H1 (cell line): ENCODE data around the gene ST8SIA4. TPM values are rescaled to one million over a fixed set of nuclear protein-coding genes. Genes with fewer than 3 reads are reported as not detected.

Experiments
- CTCF ChIA-PET: fragments of 300-600 bp; sonication (Branson Sonifier 250); formaldehyde crosslinking; loops from one replicate; lab custom pipeline; 2021; ENCODE audit not compliant: partially characterized antibody; lab: Charles Lee
- POLR2A ChIA-PET: fragments of 300-600 bp; sonication (Branson Sonifier 250); formaldehyde crosslinking; loops from one replicate; lab custom pipeline; 2021; ENCODE audit warnings: inconsistent platforms; ENCODE audit not compliant: partially characterized antibody; lab: Charles Lee
- DNase-seq, 2 experiments: peaks; one replicate each; pipeline versions ENCODE4 v3.0.0 to v3.0.0-alpha.2; 2010 to 2022; ENCODE audit warnings: low spot score in 2 of 2, low read depth in 1 of 2, mixed read lengths in 1 of 2
- FAIRE-seq: peaks from 2 replicates; lab custom pipeline; 2011; peaks lifted over from hg19 to GRCh38; lab: Jason Lieb, UNC
- H2AFZ ChIP-seq: 2 replicates; pipeline ENCODE4 v1.8.1; 2012; ENCODE audit warnings: low read length, inconsistent platforms
- H2AK5ac ChIP-seq: 2 replicates; pipeline ENCODE4 v1.6.1; 2013; ENCODE audit warnings: low read depth, low read length
- H2BK120ac ChIP-seq: replicated peaks from 2 replicates; pipeline ENCODE3; 2013; ENCODE audit warnings: low read depth, low read length, inconsistent platforms
- H2BK12ac ChIP-seq: 2 replicates; pipeline ENCODE4 v1.6.1; 2013; ENCODE audit warnings: low read depth, low read length
- H2BK15ac ChIP-seq: 2 replicates; pipeline ENCODE4 v1.6.1; 2013; ENCODE audit warnings: low read length
- H2BK20ac ChIP-seq: 2 replicates; pipeline ENCODE4 v1.6.1; 2013; ENCODE audit warnings: low read length
- H2BK5ac ChIP-seq: 2 replicates; pipeline ENCODE4 v1.6.1; 2013; ENCODE audit warnings: low read depth, low read length
- H3K14ac ChIP-seq: 2 replicates; pipeline ENCODE4 v1.6.1; 2013; ENCODE audit warnings: inconsistent platforms; ENCODE audit not compliant: insufficient read length
- H3K18ac ChIP-seq: 2 replicates; pipeline ENCODE4 v1.6.1; 2013; ENCODE audit warnings: low read length; ENCODE audit errors: extremely low read depth
- H3K23ac ChIP-seq: 2 replicates; pipeline ENCODE4 v1.6.1; 2013; ENCODE audit warnings: inconsistent platforms; ENCODE audit not compliant: insufficient read length
- H3K23me2 ChIP-seq: 2 replicates; pipeline ENCODE4 v1.6.1; 2013; ENCODE audit warnings: low read depth, low read length
- H3K27ac ChIP-seq: 2 replicates; pipeline ENCODE4 v1.6.1; 2011; ENCODE audit warnings: low read depth, low read length, inconsistent platforms
- H3K27me3 ChIP-seq, 4 experiments: replicated peaks in 1 of 4; 1 replicate in 1 of 4; 2 replicates in 3 of 4; pipeline versions ENCODE4 v1.6.1 to v1.8.1; 2011 to 2013; ENCODE audit warnings: low read length in 3 of 4, mild to moderate bottlenecking in 3 of 4, inconsistent platforms in 2 of 4, mixed read lengths in 2 of 4, moderate library complexity in 1 of 4; ENCODE audit not compliant: control insufficient read depth in 3 of 4, insufficient read depth in 3 of 4; ENCODE audit errors: extremely low read depth in 1 of 4
- H3K36me3 ChIP-seq, 4 experiments: 2 replicates each; pipeline versions ENCODE4 v1.6.1 to v1.8.1; 2011 to 2013; ENCODE audit warnings: mild to moderate bottlenecking in 4 of 4, low read length in 3 of 4, moderate library complexity in 2 of 4, control low read depth in 1 of 4, inconsistent platforms in 1 of 4; ENCODE audit not compliant: insufficient read depth in 4 of 4, control insufficient read depth in 2 of 4
- H3K4ac ChIP-seq: replicated peaks from 2 replicates; pipeline ENCODE3; 2013; ENCODE audit warnings: low read length, low read depth, mixed read lengths, inconsistent platforms; ENCODE audit not compliant: insufficient read length
- H3K4me1 ChIP-seq, 4 experiments: replicated peaks in 1 of 4; 1 replicate in 1 of 4; 2 replicates in 3 of 4; pipeline versions ENCODE4 v1.6.1 to v1.8.1; 2011 to 2013; ENCODE audit warnings: low read length in 3 of 4, inconsistent platforms in 2 of 4, mixed read lengths in 1 of 4; ENCODE audit not compliant: insufficient read depth in 4 of 4, control insufficient read depth in 3 of 4
- H3K4me2 ChIP-seq, 2 experiments: 2 replicates each; pipeline versions ENCODE4 v1.6.1 to v1.8.1; 2011 to 2013; ENCODE audit warnings: low read depth in 2 of 2, low read length in 2 of 2, control low read depth in 1 of 2, inconsistent platforms in 1 of 2, mild to moderate bottlenecking in 1 of 2; ENCODE audit not compliant: insufficient read depth in 1 of 2
- H3K4me3 ChIP-seq, 4 experiments: fragments of 200-600, 300-600 bp in 1 of 4; sonication (generic), shearing (Covaris generic), sonication (Bioruptor Twin) in 1 of 4; 2 replicates each; pipeline versions ENCODE4 v1.5.1 to v1.8.1; 2011 to 2016; ENCODE audit warnings: low read length in 4 of 4, low read depth in 3 of 4, control low read depth in 2 of 4, inconsistent platforms in 2 of 4, mild to moderate bottlenecking in 2 of 4, mixed read lengths in 1 of 4, moderate library complexity in 1 of 4; ENCODE audit not compliant: insufficient read depth in 2 of 4; ENCODE audit errors: extremely low read depth in 1 of 4
- H3K56ac ChIP-seq: replicated peaks from 2 replicates; pipeline ENCODE3; 2013; ENCODE audit warnings: low read depth, mild to moderate bottlenecking, mixed read lengths, low read length, inconsistent platforms; ENCODE audit not compliant: insufficient read length
- H3K79me1 ChIP-seq: 2 replicates; pipeline ENCODE4 v1.6.1; 2013; ENCODE audit warnings: low read depth, low read length, control low read depth
- H3K79me2 ChIP-seq, 2 experiments: 2 replicates each; pipeline versions ENCODE4 v1.6.1 to v1.8.1; 2012 to 2013; ENCODE audit warnings: low read length in 2 of 2, mild to moderate bottlenecking in 2 of 2, inconsistent platforms in 1 of 2; ENCODE audit not compliant: insufficient read depth in 2 of 2, control insufficient read depth in 1 of 2
- H3K9ac ChIP-seq, 4 experiments: replicated peaks in 1 of 4; 1 replicate in 1 of 4; 2 replicates in 3 of 4; pipeline versions ENCODE4 v1.6.1 to v1.8.1; 2011 to 2013; ENCODE audit warnings: low read depth in 3 of 4, low read length in 3 of 4, control low read depth in 2 of 4, mild to moderate bottlenecking in 2 of 4, moderate library complexity in 2 of 4, inconsistent platforms in 1 of 4; ENCODE audit errors: extremely low read depth in 1 of 4
- H3K9me3 ChIP-seq, 2 experiments: 2 replicates each; pipeline versions ENCODE4 v1.6.1 to v1.8.1; 2012 to 2013; ENCODE audit warnings: mild to moderate bottlenecking in 2 of 2, moderate library complexity in 2 of 2, control low read depth in 1 of 2, inconsistent platforms in 1 of 2, low read depth in 1 of 2, low read length in 1 of 2, mixed read lengths in 1 of 2; ENCODE audit not compliant: insufficient read depth in 2 of 2
- H4K20me1 ChIP-seq, 2 experiments: replicated peaks in 1 of 2; 2 replicates each; pipeline versions ENCODE3 to v1.8.1; 2011 to 2013; ENCODE audit warnings: inconsistent platforms in 2 of 2, low read length in 2 of 2, mild to moderate bottlenecking in 1 of 2; ENCODE audit not compliant: insufficient read depth in 2 of 2, control insufficient read depth in 1 of 2
- H4K5ac ChIP-seq: 2 replicates; pipeline ENCODE4 v1.6.1; 2013; ENCODE audit warnings: low read length, low read depth, mixed read lengths, inconsistent platforms; ENCODE audit not compliant: insufficient read length
- H4K8ac ChIP-seq: 2 replicates; pipeline ENCODE4 v1.8.0; 2013; ENCODE audit warnings: mild to moderate bottlenecking, moderate library complexity, low read length, inconsistent platforms; ENCODE audit not compliant: insufficient read depth; ENCODE audit errors: extremely low read depth
- H4K91ac ChIP-seq: replicated peaks from 2 replicates; pipeline ENCODE3; 2013; ENCODE audit warnings: low read length, mixed read lengths, inconsistent platforms; ENCODE audit not compliant: insufficient read length
- CHD1 ChIP-seq: IDR thresholded peaks from 2 replicates; pipeline ENCODE4 v1.6.1; 2012; ENCODE audit warnings: low read depth, low read length, improper control_type of control experiment
- CTBP2 ChIP-seq: IDR thresholded peaks from 2 replicates; pipeline ENCODE4 v1.7.0; 2011; ENCODE audit warnings: borderline replicate concordance, mild to moderate bottlenecking, moderate library complexity, mixed read lengths, low read length; ENCODE audit not compliant: insufficient read depth, insufficient read length
- CTCF ChIP-seq, 3 experiments: IDR thresholded peaks; 1 replicate in 2 of 3; 2 replicates in 1 of 3; pipeline versions ENCODE4 v1.5.1 to v1.6.1; 2011; ENCODE audit warnings: low read length in 3 of 3, mild to moderate bottlenecking in 3 of 3, inconsistent platforms in 2 of 3, low read depth in 1 of 3, moderate library complexity in 1 of 3; ENCODE audit not compliant: insufficient read depth in 1 of 3; ENCODE audit errors: control extremely low read depth in 1 of 3
- FOSL1 ChIP-seq: IDR thresholded peaks from 2 replicates; pipeline ENCODE4 v1.6.1; 2011; ENCODE audit warnings: mild to moderate bottlenecking, low read depth, low read length, moderate library complexity; ENCODE audit not compliant: insufficient read depth
- KDM5A ChIP-seq: fragments of 200-600 bp; IDR thresholded peaks from 2 replicates; pipeline ENCODE4 v1.7.1; 2012; ENCODE audit warnings: mild to moderate bottlenecking, low read length, inconsistent platforms, mixed read lengths
- MAFK ChIP-seq: IDR thresholded peaks from 2 replicates; pipeline ENCODE4 v1.6.1; 2012; ENCODE audit warnings: low read depth, mild to moderate bottlenecking, improper control_type of control experiment, low read length
- RAD21 ChIP-seq, 2 experiments: IDR thresholded peaks in 1 of 2; conservative IDR thresholded peaks in 1 of 2; 2 replicates each; pipeline ENCODE4 v1.6.1; 2011; ENCODE audit warnings: low read depth in 2 of 2, low read length in 2 of 2, improper control_type of control experiment in 1 of 2, inconsistent platforms in 1 of 2, mild to moderate bottlenecking in 1 of 2, moderate library complexity in 1 of 2
- SIX5 ChIP-seq: IDR thresholded peaks from 2 replicates; pipeline ENCODE4 v1.6.1; 2011; ENCODE audit warnings: mild to moderate bottlenecking, low read depth, low read length
- SP2 ChIP-seq: IDR thresholded peaks from 2 replicates; pipeline ENCODE4 v1.6.1; 2012; ENCODE audit warnings: mild to moderate bottlenecking, low read length, inconsistent platforms
- WGBS, 2 experiments: shearing (Covaris generic) in 1 of 2; methylation state at CpG; one replicate each; pipeline versions ENCODE4 v1.1.6 to v1.1.7; 2013 to 2015; ENCODE audit warnings: low lambda C conversion rate in 2 of 2, mixed read lengths in 2 of 2, inconsistent platforms in 1 of 2, low coverage in 1 of 2, missing lambda C conversion rate in 1 of 2; ENCODE audit not compliant: insufficient replicate concordance in 2 of 2, insufficient coverage in 1 of 2, insufficient read length in 1 of 2; ENCODE audit errors: extremely low coverage in 1 of 2, missing lambda C conversion rate in 1 of 2; 5-methylcytosine and 5-hydroxymethylcytosine counted together
- polyA plus RNA-seq, 7 experiments: library from polyadenylated mRNA; depleted of rRNA in 3 of 7; stranded (reverse) in 5 of 7; unstranded in 2 of 7; fragments of >200 nt in 5 of 7; fragments of 200-250 nt in 2 of 7; gene quantifications; 1 replicate in 5 of 7; 2 replicates in 1 of 7; 4 replicates in 1 of 7; pipeline versions ENCODE4 v1.2.1 to v1.2.3, GENCODE V29; 2011 to 2013; ENCODE audit warnings: missing spikeins in 2 of 7, mixed read lengths in 2 of 7
- total RNA-seq: library from RNA; stranded (reverse); fragmentation: NEBNext Ultra II Directional; extraction: Animal tissue kit (Norgen Biotek cat#: 25700); gene quantifications from 2 replicates; pipeline ENCODE4 v1.2.1, GENCODE V29; 2021

The ST8SIA4 gene
- total and polyA plus RNA-seq, 2 of the 8 experiments (the other 6 are each of a cell fraction or from before 2014, with no cell fraction given): 0.08 to 0.50 TPM

DNA sequence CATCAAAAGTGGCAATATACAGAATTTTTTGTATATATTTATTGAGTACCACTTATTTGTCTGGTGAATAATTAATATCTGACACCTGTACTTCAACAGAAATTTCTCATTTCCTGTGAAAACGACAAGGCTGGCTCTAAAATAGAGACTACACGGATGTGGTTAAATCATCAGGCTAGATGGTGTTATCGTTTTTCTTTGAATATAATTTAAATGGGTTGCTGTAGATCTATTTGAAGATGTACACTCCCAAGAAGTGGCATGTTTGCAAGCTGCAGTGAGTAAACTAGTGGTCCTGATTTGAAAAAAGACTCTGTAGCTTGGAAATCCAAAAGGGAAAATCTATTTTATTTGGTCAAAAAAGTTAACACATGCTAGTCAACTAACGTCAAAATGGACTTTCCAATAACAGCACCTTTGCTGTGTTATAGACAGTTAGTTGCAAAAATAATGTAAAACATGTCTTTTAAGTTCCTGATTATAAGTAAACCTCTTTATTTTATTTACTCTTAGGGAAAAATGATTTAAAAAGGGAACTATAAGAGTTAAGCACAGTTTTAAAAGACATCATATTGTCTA is 13.8 kb downstream of the ST8SIA4 start:
- Histone ChIP-seq H4K91ac (no peak overlapping the region), H3K4me1 (no peaks in the 10 kb centered on the region), H3K36me3 (no peaks in the 10 kb centered on the region), H3K27ac (no peak overlapping the region), H2BK120ac (no peak overlapping the region), H3K14ac (no peak overlapping the region), H2BK20ac (no peak overlapping the region), H2AFZ (no peak overlapping the region), H3K4me3 (no peak overlapping the region), H3K56ac (no peak overlapping the region), H3K23me2 (no peaks in the 10 kb centered on the region), H4K5ac (no peak overlapping the region), H3K9ac (no peak overlapping the region), H3K23ac (no peak overlapping the region), H3K27me3 (no peaks in the 10 kb centered on the region), H3K18ac (no peak overlapping the region), H4K20me1 (no peaks in the 10 kb centered on the region), H2BK12ac (no peak overlapping the region), H2AK5ac (no peak overlapping the region), H2BK5ac (no peak overlapping the region), H3K4ac (no peak overlapping the region), H3K79me2 (no peaks in the 10 kb centered on the region), H3K79me1 (no peaks in the 10 kb centered on the region), H3K9me3 (no peaks in the 10 kb centered on the region), H2BK15ac (no peak overlapping the region), H3K4me2 (no peak overlapping the region), H4K8ac (no peak overlapping the region)
- CTCF ChIA-PET: no interaction called here
- POLR2A ChIA-PET: no interaction called here
- 91% methylated on average over 4 of the region's 4 CpGs; no CpG with 5 or more reads in 1 of the 2 experiments for WGBS, 2 experiments
- DNase-seq (no peak), FAIRE-seq (no peak)
- TF ChIP-seq CTBP2 (no peak), KDM5A (no peak), CTCF (IDR thresholded peaks at IDR 0.05; ENCODE audit: control extremely low read depth in 1 of 3, insufficient read depth in 1 of 3, low read depth in 1 of 3, low read length in 3 of 3) (no peak), SIX5 (no peak), FOSL1 (no peak), SP2 (no peak), RAD21 (IDR thresholded peaks at IDR 0.05 in 1 of 2, conservative IDR thresholded peaks at IDR 0.05 in 1 of 2; ENCODE audit: low read depth in 2 of 2, low read length in 2 of 2) (no peak), CHD1 (no peak), MAFK (no peak)
